MCF 10A (cell line): Measurements from ENCODE around the gene GMPPA. TPM values are rescaled to one million over a fixed set of nuclear protein-coding genes. Genes with fewer than 3 reads are reported as not detected.

ENCODE experiments used
- BruUV-seq: library from RNA; stranded (reverse); fragments of 400-500 nt; replicated peaks from 2 replicates; lab custom pipeline; 2021; lab: Mats Ljungman, UMichigan
- CTCF ChIA-PET: fragments of 300-600 bp; sonication (Branson Sonifier 250); formaldehyde crosslinking; extraction: SDS; loops from one replicate; lab custom pipeline; 2021; ENCODE audit warnings: antibody characterized with exemption, inconsistent platforms; lab: Yijun Ruan, JAX
- POLR2A ChIA-PET: fragments of 300-600, 350-650 bp; sonication (Branson Sonifier 250); formaldehyde crosslinking; extraction: SDS; loops from one replicate; lab custom pipeline; 2020; ENCODE audit warnings: antibody characterized with exemption, inconsistent platforms; lab: Yijun Ruan, JAX
- DNase-seq: peaks from one replicate; pipeline ENCODE4 v3.0.0-alpha.2; 2018; ENCODE audit not compliant: unreplicated experiment
- H3K27ac Mint-ChIP-seq: one replicate; pipeline ENCODE4 v1.8.0; 2022; ENCODE audit warnings: mild to moderate bottlenecking, low read depth, mixed read lengths; ENCODE audit not compliant: unreplicated experiment
- H3K27me3 Mint-ChIP-seq: one replicate; pipeline ENCODE4 v1.8.0; 2022; ENCODE audit warnings: mixed read lengths; ENCODE audit not compliant: insufficient read depth, unreplicated experiment
- H3K36me3 Mint-ChIP-seq: one replicate; pipeline ENCODE4 v1.8.0; 2022; ENCODE audit warnings: mild to moderate bottlenecking, moderate library complexity, mixed read lengths; ENCODE audit not compliant: insufficient read depth, unreplicated experiment
- H3K4me1 Mint-ChIP-seq: one replicate; pipeline ENCODE4 v1.8.0; 2022; ENCODE audit warnings: mixed read lengths; ENCODE audit not compliant: insufficient read depth, unreplicated experiment
- H3K4me3 Mint-ChIP-seq: one replicate; pipeline ENCODE4 v1.8.0; 2022; ENCODE audit warnings: mild to moderate bottlenecking, moderate library complexity, mixed read lengths; ENCODE audit not compliant: unreplicated experiment
- H3K9me3 Mint-ChIP-seq: one replicate; pipeline ENCODE4 v1.8.0; 2022; ENCODE audit warnings: mixed read lengths; ENCODE audit not compliant: unreplicated experiment
- CTCF ChIP-seq: fragments of 200-600 bp; IDR thresholded peaks from one replicate; pipeline ENCODE4 v1.8.0; 2022; ENCODE audit warnings: antibody characterized with exemption, mild to moderate bottlenecking; ENCODE audit not compliant: unreplicated experiment
- intact Hi-C: fragments of 100-400 bp; cut with micrococcal nuclease; formaldehyde crosslinking; loops from 2 replicates; pipeline ENCODE4 v1.14.1; 2022
- total RNA-seq: library from RNA; stranded (reverse); gene quantifications from 2 replicates; pipeline ENCODE4 v1.2.3, GENCODE V29; 2022

The GMPPA gene
- total RNA-seq, 1 experiment from 2014 or later = 70.7 TPM

- Mint-ChIP-seq H3K4me1 (peaks cover 6% of the 10 kb centered on the region), H3K4me3 (no peak overlapping the region), H3K27me3 (no peaks in the 10 kb centered on the region), H3K27ac (no peak overlapping the region), H3K36me3 (peaks cover 36% of the 10 kb centered on the region), H3K9me3 (no peaks in the 10 kb centered on the region)
- no peak for TF ChIP-seq CTCF
- BruUV-seq = no TSS peak
- intact Hi-C loops = no loop called here
- POLR2A ChIA-PET = interaction anchor here (1.2 kb wide), 1 partner anchor 59 kb away, joined by 4 read pairs; the partner anchor contains the start of gene STK11IP
- DNase-seq = no peak
- CTCF ChIA-PET = interaction anchor here (1.1 to 1.7 kb wide), 3 partner anchors 34 to 135 kb away, joined by 3 to 9 read pairs (median 4); partner anchors contain the start of gene INHA
Measured at GRCh38 chr2:219537657-219538488, 39.2 kb downstream of the GMPPA start.

GRCh38 chr2:219538504-219538951, 39.8 kb downstream of the GMPPA start:
- Mint-ChIP-seq H3K27ac (no peak overlapping the region), H3K4me1 (peaks cover 6% of the 10 kb centered on the region), H3K9me3 (no peaks in the 10 kb centered on the region), H3K27me3 (no peaks in the 10 kb centered on the region), H3K4me3 (no peak overlapping the region), H3K36me3 (peaks cover 36% of the 10 kb centered on the region)
- intact Hi-C loops = no loop called here
- no peak for TF ChIP-seq CTCF
- no TSS peak for BruUV-seq
- ChIA-PET CTCF (interaction anchor here (1.0 to 4.9 kb wide), 4 partner anchors 8 to 190 kb away, joined by 3 to 39 read pairs (median 6); no protein-coding TSS in a partner anchor), POLR2A (interaction anchor here (0.6 to 1.2 kb wide), 2 partner anchors 59 to 151 kb away, joined by 3 to 4 read pairs; partner anchors contain the start of gene STK11IP)
- DNase-seq = no peak

GRCh38 chr2:219538956-219539788, 40.5 kb downstream of the GMPPA start:
- Mint-ChIP-seq H3K27me3 (no peaks in the 10 kb centered on the region), H3K36me3 (peaks cover 36% of the 10 kb centered on the region), H3K4me1 (peaks cover 6% of the 10 kb centered on the region), H3K4me3 (no peak overlapping the region), H3K27ac (no peak overlapping the region), H3K9me3 (no peaks in the 10 kb centered on the region)
- POLR2A ChIA-PET = interaction anchor here (0.6 to 2.7 kb wide), 5 partner anchors 12 to 150 kb away, joined by 3 to 14 read pairs (median 4); partner anchors contain the start of gene STK11IP
- no peak for DNase-seq
- no TSS peak for BruUV-seq
- intact Hi-C loops = no loop called here
- CTCF ChIA-PET = interaction anchor here (1.0 to 4.9 kb wide), 6 partner anchors 8 to 190 kb away, joined by 3 to 50 read pairs (median 10); no protein-coding TSS in a partner anchor
- no peak for TF ChIP-seq CTCF
